Sciatic nerve (tissue), 2 donors: ENCODE data around the gene ABCA7. TPM values are rescaled to one million over a fixed set of nuclear protein-coding genes. Genes with fewer than 3 reads are reported as not detected.
A peak's percentile ranks its signal among the peaks of the same experiment; 100 is the strongest.

Source experiments
- ATAC-seq: fragments of 200-7000 bp; cut with Tn5 transposase; one replicate; pipeline ENCODE4 v1.9.1; 2020; ENCODE audit warnings: mild to moderate bottlenecking, moderate library complexity
- DNase-seq: peaks from one replicate; pipeline ENCODE4 v3.0.0-alpha.2; 2020; ENCODE audit warnings: low spot score
- intact Hi-C: fragments of 100-400 bp; cut with DNase I; formaldehyde crosslinking; loops from one replicate; pipeline ENCODE4 v1.14.2; 2022
- total RNA-seq: library from RNA; stranded (reverse); fragmentation: NEBNext Ultra II Directional; extraction: Animal tissue kit (Norgen Biotek cat#: 25700); gene quantifications from one replicate; pipeline ENCODE4 v1.2.1, GENCODE V29; 2021
- donor health status: DM: no; HTN: no; CAD: no.
- donor health status: DM: no; HTN: no; CAD: no.

ABCA7 gene
- total RNA-seq, 1 donor from 2014 or later: 17.3 TPM

DNA sequence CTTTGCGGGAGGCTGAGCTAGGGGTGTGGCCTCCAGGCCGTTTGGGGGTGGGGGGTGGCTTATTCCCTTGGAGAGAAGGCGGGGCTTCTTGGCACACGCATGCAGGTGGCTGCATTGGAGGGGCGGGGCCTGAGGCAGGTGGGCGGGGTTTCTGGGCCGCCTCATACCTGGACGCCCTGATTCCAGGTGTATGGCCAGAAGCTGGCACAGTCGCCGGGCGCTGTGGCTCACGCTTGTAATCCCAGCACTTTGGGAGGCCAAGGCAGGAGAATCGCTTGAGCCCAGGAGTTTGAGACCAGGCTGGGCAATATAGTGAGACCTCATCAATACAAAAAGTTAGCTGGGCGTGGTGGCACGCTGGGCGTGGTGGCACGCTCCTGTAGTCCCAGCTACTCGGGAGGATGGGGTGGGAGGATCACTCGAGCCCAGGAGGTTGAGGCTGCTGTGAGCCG is 7.8 kb downstream of the ABCA7 start:
- ATAC-seq (no peak), DNase-seq (no peak)
- intact Hi-C loops: no loop called here

DNA sequence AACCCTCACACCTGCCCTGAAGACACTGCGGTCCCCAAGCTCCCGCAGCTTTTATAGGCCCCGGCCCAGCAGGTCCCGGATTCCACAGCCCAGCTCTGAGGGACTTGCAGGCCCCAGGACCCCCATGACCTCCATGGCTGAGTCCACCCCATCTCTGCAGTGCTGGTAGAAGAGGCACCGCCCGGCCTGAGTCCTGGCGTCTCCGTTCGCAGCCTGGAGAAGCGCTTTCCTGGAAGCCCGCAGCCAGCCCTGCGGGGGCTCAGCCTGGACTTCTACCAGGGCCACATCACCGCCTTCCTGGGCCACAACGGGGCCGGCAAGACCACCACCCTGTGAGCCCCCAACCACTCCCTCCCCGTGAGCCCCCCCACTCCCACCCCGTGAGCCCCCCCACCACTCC is 9.2 kb downstream of the ABCA7 start:
- ATAC-seq: no peak
- no peak for DNase-seq
- intact Hi-C loops: no loop called here

DNA sequence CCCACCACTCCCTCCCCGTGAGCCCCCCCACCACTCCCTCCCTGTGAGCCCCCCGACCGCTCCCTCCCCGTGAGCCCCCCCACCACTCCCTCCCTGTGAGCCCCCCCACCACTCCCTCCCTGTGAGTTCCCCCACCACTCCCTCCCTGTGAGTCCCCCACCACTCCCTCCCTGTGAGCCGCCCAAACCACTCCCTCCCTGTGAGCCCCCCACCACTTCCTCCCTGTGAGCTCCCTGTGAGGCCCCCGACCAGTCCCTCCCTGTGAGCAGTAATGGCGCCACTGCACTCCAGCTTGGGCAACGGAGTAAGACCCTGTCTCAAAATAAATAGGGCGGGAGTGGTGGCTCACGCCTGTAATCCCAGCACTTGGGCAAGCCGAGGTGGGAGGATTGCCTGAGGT is 9.9 kb downstream of the ABCA7 start:
- ATAC-seq: no peak
- no peak for DNase-seq
- intact Hi-C loops: no loop called here

DNA sequence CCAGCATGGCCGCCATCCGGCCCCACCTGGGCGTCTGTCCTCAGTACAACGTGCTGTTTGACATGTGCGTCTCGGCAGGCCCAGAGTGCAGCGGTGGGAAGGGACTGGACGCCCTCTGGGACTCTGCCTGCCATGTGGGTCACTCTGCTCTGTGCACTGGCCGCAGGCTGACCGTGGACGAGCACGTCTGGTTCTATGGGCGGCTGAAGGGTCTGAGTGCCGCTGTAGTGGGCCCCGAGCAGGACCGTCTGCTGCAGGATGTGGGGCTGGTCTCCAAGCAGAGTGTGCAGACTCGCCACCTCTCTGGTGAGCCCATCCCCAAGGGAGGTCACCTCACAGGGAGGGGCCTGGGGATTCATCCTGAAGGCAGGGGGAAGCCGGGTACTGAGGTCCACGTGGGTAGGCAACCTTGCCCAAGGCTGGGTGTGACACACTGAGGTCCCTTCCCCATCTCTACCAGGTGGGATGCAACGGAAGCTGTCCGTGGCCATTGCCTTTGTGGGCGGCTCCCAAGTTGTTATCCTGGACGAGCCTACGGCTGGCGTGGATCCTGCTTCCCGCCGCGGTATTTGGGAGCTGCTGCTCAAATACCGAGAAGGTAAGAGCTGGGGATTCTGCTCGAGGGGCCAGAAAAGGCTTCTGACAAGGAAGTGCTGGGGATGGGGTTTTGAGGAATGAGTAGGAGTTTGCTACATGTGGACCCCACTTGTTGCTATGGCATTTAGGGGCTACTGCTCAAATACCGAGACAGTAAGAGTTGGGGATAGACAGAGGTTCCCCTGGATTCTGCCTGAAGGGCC is 11.3 kb downstream of the ABCA7 start:
- intact Hi-C loops: no loop called here
- ATAC-seq: no peak
- DNase-seq: no peak

DNA sequence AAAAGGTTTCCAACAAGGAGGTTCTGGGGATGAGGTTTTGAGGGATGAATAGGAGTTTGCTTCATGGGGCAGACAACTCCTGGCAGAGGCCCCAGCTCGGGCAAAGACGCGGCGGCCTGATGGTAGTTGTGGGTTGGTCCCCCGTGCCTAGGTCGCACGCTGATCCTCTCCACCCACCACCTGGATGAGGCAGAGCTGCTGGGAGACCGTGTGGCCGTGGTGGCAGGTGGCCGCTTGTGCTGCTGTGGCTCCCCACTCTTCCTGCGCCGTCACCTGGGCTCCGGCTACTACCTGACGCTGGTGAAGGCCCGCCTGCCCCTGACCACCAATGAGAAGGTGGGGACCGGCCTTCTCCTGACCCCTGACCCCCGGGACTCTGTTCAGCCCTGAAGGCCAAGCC is 11.9 kb downstream of the ABCA7 start:
- no peak for DNase-seq
- intact Hi-C loops: no loop called here
- ATAC-seq: no peak

DNA sequence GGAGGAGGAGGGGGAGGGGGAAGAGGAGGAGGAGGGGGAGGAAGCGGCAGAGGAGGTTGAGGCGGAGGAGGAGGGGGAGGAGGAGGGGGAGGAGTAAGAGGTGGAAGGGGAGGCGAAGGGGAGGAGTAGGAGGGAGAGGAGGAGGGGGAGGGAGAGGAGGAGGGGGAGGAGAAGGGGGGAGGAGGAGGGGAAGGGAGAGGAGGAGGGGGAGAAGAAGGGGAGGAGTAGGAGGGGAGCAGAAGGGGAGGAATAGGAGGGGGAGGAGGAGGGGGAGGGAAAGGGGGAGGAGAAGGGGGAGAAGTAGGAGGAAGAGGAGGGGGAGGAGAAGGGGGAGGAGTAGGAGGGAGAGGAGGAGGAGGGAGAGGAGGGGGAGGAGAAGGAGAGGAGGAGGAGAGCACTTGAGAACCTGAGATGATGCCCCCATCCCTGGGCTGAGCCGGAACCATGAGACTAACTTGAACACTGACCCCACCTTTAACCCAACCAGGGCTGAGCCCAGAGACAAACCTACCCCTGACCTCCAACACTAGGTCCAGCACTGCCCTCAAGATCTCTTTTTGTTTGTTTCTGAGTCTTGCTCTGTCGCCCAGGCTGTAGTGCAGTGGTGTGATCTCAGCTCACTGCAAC is 12.6 kb downstream of the ABCA7 start:
- intact Hi-C loops: no loop called here
- DNase-seq: no peak
- ATAC-seq: no peak

DNA sequence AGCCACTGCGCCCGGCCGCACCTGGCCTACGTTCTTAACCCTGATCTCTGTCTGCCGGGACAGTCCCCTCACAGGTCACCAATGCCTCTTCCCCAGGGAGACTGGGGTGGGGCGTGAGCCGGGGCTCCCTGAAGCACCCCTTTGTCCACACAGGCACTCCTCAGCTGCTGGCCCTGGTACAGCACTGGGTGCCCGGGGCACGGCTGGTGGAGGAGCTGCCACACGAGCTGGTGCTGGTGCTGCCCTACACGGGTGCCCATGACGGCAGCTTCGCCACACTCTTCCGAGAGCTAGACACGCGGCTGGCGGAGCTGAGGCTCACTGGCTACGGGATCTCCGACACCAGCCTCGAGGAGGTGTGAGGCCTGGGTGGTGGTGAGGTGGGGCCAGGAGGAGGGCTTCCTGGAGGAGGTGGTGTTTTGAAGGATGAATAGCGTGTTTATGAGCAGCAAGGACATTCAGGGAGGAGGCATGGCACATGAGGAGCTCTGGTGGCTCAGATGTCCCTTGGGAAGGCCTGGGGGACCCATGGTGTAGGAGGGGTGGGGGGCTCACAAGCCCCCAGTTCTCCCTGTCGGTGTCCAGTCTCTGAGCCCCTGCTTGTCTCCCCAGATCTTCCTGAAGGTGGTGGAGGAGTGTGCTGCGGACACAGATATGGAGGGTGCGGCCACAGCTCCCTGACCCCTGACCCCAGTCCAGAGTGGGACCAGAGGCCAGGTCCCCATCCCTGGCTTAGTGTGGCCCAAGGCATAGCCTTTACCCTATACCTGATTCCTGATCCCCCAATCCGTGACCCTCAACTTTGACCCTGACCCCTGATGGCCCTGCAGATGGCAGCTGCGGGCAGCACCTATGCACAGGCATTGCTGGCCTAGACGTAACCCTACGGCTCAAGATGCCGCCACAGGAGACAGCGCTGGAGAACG is 13.5 kb downstream of the ABCA7 start:
- no peak for ATAC-seq
- no peak for DNase-seq
- intact Hi-C loops: no loop called here

DNA sequence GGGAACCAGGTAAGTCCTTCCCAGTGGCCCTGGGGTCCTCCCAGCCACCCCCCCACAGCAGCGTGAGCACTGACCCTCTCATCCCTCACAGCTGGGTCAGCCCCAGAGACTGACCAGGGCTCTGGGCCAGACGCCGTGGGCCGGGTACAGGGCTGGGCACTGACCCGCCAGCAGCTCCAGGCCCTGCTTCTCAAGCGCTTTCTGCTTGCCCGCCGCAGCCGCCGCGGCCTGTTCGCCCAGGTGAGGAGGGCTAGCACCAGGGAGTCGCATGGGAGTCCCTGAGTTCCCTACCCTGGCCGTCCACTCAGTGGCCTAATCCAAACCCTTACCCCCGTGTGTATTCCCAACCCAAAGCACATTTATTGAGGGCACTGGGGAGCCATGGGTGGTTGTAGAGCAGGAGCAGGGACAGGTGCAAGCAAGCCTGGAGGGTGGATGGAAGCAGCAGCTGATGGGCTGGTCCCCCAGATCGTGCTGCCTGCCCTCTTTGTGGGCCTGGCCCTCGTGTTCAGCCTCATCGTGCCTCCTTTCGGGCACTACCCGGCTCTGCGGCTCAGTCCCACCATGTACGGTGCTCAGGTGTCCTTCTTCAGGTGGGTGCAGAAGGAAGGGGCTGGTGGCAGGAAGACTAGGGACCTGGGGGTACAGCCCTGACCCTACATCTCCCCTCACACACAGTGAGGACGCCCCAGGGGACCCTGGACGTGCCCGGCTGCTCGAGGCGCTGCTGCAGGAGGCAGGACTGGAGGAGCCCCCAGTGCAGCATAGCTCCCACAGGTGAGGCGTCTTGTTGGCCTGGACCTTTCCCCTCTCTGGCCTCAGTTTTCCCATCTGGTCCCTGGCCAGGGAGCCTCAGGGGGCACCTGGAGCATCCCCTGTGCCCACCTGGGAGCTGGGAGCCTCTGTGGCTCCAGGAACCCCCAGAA is 14.5 kb downstream of the ABCA7 start:
- intact Hi-C loops: no loop called here
- ATAC-seq: peak; percentile 19
- DNase-seq: no peak

DNA sequence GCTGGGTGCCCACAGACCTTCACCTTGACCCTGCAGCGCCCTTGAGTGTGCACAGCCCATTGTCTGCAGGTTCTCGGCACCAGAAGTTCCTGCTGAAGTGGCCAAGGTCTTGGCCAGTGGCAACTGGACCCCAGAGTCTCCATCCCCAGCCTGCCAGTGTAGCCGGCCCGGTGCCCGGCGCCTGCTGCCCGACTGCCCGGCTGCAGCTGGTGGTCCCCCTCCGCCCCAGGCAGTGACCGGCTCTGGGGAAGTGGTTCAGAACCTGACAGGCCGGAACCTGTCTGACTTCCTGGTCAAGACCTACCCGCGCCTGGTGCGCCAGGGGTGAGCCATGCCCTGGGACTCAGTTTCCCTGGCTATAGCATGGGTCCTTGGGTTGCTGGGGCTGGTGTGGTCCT is 15.1 kb downstream of the ABCA7 start:
- DNase-seq (no peak), ATAC-seq (no peak)
- intact Hi-C loops: no loop called here

DNA sequence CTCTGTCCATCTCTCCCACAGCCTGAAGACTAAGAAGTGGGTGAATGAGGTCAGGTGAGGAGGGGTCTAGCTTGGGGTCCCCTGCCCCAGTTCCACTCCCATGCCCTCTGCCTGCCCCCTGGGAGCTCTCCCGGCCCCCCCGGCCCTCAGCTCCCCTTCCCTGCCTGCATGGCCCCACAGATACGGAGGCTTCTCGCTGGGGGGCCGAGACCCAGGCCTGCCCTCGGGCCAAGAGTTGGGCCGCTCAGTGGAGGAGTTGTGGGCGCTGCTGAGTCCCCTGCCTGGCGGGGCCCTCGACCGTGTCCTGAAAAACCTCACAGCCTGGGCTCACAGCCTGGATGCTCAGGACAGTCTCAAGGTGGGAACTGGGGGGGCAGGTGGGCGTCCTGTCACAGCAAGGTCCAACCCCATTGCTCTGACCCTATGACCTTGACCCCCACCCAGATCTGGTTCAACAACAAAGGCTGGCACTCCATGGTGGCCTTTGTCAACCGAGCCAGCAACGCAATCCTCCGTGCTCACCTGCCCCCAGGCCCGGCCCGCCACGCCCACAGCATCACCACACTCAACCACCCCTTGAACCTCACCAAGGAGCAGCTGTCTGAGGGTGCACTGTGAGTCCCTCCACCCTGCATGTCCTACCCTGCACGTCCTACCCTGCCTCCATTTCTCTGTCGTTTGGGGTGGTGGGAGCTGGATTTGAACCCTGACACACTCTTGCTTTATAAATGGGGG is 16.1 kb downstream of the ABCA7 start:
- no peak for DNase-seq
- intact Hi-C loops: no loop called here
- no peak for ATAC-seq

DNA sequence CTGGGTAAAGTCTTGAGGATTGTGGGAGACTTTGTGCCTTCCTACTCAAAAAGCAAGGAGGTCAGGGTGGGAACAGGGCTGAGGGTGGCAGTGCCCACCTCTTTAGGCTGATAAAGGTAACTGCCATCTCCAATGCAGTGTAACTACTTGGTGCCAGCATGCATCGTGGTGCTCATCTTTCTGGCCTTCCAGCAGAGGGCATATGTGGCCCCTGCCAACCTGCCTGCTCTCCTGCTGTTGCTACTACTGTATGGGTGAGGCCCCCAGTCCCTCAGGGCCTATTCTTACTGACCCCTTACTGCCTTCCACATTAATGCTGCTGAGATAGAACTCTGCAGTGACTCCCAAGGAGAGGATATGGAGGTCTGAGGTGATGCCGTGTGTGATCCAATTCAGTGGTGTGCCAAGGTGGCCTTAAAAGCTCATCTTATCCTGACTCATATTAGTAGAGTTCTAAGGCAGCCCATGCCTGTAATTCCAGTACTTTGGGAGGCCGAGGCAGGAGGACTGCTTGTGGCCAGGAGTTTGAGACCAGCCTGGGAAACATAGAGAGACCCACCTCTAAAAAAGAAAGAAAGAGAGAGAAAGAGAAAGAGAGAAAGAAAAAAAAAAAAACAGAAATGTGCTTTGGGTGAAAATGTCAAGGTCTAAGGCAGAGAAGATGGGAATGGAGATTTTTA is 17.4 kb downstream of the ABCA7 start:
- DNase-seq: no peak
- ATAC-seq: no peak
- intact Hi-C loops: no loop called here

DNA sequence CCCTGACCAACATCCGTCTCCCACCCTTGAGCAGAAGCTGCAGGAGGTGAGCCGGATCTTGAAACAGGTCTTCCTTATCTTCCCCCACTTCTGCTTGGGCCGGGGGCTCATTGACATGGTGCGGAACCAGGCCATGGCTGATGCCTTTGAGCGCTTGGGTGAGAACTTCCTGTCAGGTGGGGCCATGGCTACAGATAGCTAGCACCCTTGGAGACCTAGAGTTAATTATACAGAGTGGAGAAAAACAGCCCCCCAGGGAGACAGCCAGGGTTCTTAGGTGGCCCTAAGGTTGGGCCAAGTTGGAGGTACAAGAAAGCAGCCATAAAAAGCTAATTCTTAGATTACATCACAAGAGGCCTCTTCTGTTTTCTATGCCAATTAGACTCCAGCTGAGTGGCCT is 18.2 kb downstream of the ABCA7 start:
- intact Hi-C loops: no loop called here
- no peak for ATAC-seq
- no peak for DNase-seq

DNA sequence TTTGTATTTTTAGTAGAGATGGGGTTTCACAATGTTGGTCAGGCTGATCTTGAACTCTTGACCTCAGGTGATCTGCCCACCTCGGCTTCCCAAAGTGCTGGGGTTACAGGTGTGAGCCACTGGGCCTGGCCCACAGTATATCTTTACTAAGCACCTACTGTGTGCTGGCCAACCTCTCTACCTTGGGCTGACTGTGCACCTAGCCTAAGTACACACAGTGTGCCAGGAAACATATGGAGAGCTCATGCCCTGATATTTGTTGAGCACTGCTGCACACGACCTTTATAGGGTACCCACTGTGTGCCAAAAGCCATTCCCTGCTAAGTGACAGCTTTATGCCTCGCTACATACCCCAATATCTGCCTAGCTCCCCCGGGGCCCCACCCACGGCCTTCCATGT is 20.8 kb downstream of the ABCA7 start:
- DNase-seq: no peak
- intact Hi-C loops: no loop called here
- no peak for ATAC-seq

DNA sequence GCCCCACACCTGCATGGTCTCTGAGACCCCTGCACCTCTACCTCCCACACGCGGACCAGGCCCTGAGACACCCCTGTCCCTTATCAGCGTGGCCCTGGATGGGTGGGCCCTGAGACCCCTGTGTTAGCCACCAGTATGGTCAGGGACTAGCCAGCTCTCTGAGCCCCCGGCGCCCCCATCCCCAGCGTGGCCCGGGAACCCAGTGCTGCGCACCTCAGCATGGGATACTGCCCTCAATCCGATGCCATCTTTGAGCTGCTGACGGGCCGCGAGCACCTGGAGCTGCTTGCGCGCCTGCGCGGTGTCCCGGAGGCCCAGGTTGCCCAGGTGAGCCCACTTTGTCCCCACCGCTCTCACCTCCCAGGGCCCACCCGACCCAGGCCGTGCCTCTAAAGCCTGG is 22.1 kb downstream of the ABCA7 start:
- intact Hi-C loops: no loop called here
- no peak for DNase-seq
- no peak for ATAC-seq

DNA sequence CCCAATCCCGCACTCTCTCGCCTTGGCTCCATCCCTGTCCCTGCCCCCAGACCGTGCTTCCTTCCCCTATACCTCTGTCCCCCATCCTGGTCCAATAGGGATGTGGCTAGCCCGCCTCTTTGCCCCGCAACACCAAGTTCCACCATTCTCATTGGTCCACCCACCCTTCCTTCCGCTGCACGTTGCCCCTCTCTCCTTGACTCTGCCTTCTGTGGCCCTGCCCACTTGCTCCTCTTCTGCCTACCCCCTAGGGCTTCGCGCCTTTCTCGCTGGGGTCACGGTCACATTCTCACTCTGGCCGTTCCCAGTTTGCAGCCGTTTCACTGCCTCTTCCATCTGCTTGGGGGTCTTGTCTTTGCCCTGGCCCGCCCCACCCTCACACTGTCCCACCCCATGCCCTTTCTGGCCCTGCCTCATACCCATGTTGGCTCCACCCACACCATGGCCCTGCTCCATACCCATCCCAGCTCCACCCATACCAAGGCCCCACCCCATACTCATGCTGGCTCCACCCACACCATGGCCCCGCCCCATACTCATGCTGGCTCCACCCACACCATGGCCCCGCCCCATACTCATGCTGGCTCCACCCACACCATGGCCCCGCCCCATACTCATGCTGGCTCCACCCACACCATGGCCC is 22.6 kb downstream of the ABCA7 start:
- DNase-seq: no peak
- no peak for ATAC-seq
- intact Hi-C loops: no loop called here

DNA sequence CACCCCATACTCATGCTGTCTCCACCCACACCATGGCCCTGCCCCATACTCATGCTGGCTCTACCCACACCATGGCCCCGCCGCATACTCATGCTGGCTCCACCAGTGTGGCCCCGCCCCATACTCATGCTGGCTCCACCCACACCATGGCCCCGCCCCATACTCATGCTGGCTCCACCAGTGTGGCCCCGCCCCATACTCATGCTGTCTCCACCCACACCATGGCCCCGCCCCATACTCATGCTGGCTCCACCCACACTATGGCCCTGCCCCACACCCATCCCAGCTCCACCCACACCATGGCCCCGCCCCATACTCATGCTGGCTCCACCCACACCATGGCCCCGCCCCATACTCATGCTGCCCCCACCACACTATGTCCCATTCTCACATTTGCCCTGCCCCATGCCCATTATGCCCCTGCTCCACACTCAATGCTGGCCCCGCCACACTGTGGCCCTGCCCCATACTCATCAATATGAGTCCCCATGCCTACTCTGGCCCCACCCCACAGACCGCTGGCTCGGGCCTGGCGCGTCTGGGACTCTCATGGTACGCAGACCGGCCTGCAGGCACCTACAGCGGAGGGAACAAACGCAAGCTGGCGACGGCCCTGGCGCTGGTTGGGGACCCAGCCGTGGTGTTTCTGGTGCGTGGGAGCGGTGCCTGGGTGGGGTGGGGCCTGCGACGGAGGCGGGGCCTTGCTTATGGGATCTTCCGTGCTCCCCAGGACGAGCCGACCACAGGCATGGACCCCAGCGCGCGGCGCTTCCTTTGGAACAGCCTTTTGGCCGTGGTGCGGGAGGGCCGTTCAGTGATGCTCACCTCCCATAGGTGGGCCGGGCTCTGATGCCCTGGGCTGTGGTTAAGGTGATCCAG is 23.4 kb downstream of the ABCA7 start:
- ATAC-seq (no peak), DNase-seq (peak; percentile 60)
- intact Hi-C loops: no loop called here
